ENCODE results near the gene KIN. TPM values are rescaled to one million over a fixed set of nuclear protein-coding genes. Genes with fewer than 3 reads are reported as not detected.
"Not testable (repeated sequence)": the region's sequence is repeated elsewhere in the genome, so short reads cannot be mapped to it uniquely, and the experiment has no call there.

Gene KIN
- total RNA-seq, result 9.4 TPM

DNA sequence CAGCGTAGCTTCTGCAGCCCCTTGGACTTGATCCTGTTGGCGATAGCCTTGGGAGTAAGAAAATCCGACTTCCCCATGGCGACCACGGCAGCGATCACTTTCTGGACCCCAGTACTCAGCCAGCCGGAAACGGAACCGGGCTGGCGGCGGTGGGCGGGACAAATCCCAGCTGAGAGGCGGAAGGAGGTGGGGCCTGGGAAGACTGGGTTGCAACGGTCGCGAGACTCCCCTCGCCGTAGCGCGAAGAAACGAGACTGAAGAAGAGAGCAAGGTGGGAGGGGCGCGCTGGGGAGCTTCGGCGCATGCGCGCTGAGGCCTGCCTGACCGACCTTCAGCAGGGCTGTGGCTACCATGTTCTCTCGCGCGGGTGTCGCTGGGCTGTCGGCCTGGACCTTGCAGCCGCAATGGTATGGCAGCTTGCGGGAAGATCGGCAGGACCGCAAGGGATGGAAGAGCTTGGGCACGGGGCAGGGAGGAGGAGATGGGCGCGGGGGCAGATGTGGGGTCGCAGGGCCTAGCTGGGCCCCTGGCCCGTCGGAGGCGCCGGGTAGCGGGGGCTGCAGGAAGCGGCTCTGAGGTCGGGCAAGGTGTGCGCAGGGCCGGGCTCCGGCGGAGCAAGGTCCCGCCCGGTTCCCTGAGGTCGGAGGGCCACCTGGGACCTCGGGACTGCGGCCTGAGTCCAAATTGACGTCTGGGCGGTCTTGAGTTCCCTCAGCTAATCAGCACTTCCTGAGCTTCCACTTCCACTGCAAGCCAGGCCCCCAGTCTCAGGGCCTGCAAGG, at the start of gene KIN, which contains the start of gene ATP5F1C:
TSS of gene KIN (minus strand) at position 137 of the 782 bp plus-strand sequence. CDS start at position 77, 60 bp downstream.
TSS of gene ATP5F1C (plus strand) at position 321 of the 782 bp plus-strand sequence. CDS start at position 352, 31 bp downstream.
- FAIRE-seq, result no peak
- peak; percentile 94 to 98 for DNase-seq (ENCODE audit: low spot score in 2 of 2)

- DNase-seq (ENCODE audit: low spot score in 2 of 2) (no peak), FAIRE-seq (no peak)
Measured at GRCh38 chr10:7836571-7836970, 48.8 kb upstream of the KIN start.

- no peak for DNase-seq (ENCODE audit: low spot score in 2 of 2)
- FAIRE-seq, result no peak
Measured at GRCh38 chr10:7834262-7834661, 46.5 kb upstream of the KIN start.

DNA sequence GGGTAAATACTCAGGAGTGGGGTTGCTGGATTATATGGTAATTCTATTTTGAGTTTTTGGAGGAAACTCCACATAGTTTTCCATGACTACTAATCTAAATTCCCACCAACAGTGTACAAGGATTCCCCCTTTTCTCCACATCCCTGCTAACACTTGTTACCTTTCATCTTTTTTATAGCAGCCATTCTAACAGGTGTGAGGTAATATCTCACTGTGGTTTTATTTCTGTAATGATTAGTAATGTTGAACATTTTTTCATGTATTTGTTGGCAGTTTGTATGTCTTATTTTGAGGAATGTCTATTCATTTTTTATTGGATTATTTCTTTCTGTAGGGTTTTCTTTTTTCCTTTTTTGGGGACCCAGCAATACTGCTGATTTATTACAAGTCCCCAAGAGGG, 45.4 kb upstream of the KIN start:
- DNase-seq (ENCODE audit: low spot score in 2 of 2) (no peak), FAIRE-seq (no peak)

GRCh38 chr10:7832060-7832459, 44.3 kb upstream of the KIN start:
- no peak for FAIRE-seq
- DNase-seq (ENCODE audit: low spot score in 2 of 2), result no peak

DNA sequence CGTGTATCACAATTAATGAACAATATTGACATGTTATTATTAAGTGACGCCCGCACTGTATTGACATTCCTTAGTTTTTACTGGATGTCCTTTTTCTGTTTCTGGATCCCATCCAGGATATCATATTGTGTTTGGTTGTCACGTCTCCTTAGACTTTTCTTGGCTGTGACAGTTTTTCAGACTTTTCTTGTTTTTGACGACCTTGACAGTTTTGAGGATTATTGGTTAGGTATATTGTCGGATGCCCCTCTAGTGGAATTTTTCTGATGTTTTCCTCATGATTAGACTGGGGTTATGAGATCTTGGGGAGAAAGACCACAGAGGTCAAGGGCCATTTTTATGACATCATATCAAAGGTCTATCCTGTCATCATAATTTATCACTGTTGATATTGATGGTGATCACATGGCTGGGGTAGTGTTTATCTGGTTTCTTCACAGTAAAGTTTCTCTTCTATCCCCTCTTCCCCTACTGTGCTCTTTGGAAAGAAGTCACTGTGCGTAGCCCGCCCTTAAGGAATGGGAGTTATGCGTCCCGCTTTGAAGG, 41.6 kb upstream of the KIN start:
- FAIRE-seq, result no peak
- no peak for DNase-seq (ENCODE audit: low spot score in 2 of 2)

DNA sequence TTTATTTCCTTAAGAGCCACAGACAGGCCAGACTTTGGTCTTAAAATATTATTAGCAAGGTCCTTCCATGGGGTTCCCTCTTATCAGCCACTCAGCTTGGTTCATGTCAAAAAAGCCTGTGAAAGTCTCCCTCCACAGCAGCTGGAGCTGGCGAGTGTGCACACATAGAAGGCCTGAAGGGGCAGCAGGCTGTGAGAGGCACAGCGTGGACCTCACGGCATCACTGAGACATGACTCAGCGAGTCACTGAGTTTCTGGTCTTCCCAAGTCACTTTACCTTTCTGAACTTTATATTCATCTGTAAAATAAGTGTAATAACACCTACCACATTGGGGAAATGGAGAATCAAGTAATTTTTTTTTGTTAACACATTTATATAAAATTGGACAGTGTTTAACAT, 39.2 kb upstream of the KIN start:
- FAIRE-seq, result no peak
- DNase-seq (ENCODE audit: low spot score in 2 of 2), result no peak

GRCh38 chr10:7824251-7824650, 36.5 kb upstream of the KIN start:
- FAIRE-seq (no peak), DNase-seq (ENCODE audit: low spot score in 2 of 2) (no peak)

DNA sequence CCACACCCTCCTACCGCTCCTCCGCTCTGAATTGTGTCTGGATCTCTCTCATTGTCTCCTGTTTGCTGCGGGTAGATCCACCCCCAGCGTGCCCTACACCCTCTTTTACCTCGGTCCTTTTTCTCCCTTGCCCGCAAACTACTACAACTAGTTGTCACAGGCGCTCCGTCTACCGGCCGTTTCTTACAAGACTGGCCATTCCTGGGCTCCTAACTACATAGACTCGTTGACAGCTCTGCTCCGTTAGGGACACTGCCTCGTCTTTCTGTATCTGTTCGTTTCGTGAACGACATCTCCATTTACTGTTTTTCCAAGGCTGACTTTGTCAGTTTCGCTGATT, 31.3 kb upstream of the KIN start:
- FAIRE-seq (no peak), DNase-seq (ENCODE audit: low spot score in 2 of 2) (peak; percentile 28 to 31)

DNA sequence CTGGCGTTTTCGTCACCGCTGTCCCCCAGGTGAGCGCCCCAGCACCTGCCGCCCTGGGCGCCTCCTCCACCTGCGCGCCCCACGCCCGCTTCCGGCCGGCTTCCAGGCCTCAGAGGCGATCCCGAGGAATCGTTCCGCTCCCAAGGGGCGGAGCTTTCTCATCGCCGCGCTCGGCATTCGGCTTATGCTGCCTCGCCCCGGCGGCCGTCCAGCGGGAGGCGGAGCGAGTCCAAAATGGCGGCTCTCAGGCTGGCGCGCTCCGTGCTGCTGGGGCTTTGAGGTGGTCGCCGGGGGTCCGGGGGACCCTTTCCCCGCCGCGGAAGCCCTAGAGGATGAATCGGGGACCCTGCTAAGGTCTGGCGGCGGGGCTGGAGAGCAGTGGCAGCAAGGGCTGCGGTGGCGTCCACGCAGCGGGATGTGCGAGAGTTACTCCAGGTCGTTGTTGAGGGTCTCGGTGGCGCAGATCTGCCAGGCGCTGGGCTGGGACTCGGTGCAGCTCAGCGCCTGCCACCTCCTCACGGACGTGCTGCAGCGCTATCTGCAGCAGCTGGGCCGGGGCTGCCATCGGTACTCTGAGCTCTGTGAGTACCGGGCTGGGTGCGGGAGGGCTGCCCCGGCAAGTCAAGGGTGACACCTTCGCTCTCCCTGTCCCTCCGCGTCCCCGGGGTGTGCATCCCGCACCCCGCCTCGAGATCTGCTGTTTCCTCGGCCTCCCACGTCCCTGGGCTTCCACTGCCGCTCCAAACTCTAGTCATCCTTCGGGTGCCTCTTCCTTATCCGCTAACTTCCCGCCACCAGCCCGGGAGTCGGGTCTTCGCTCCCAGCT, 30.7 kb upstream of the KIN start, which contains the start of gene TAF3:
TSS of gene TAF3 (plus strand) at position 211 of the 826 bp plus-strand sequence. CDS start at position 416, 205 bp downstream.
- DNase-seq (ENCODE audit: low spot score in 2 of 2), result peak; percentile 89 to 94
- no peak for FAIRE-seq

DNA sequence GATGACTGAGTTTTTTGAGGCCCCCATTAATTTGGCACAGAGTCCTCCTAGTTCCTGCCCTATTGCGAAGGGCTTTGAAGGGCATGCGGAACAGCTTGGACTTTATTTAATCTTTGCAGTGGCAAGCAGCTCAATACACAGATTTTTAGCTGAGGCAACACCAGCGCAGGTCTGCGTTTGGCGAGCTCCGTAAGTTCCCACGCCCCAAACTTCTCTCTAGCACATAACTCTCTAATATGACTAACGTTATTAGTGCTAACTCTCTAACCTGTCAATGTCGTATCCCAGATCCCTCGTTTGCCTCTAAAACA, 30.1 kb upstream of the KIN start:
- DNase-seq (ENCODE audit: low spot score in 2 of 2), result peak in 1 of 2 donors; percentile 14
- no peak for FAIRE-seq

- DNase-seq (ENCODE audit: low spot score in 2 of 2) (no peak), FAIRE-seq (no peak)
Measured at GRCh38 chr10:7817576-7817975, 29.8 kb upstream of the KIN start.

DNA sequence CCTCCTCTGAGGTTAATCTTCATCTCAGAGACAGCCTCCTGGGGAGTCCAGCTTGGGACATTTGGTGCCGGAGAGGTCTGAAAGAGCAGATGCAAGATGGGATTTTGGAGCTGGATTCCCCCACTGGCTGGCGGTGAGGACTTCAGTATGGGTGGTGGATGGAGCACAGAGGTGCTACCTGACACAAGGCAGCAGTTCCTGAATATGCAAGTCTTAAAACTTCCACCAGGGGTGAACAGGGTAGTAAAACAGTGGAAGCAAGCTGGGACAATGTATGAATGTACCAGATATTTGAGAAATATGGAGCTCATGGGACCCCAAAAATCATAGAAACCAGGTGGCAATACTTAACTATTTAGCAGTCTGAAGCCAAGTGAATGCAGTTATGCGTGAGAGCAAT, 25.7 kb upstream of the KIN start:
- FAIRE-seq, result no peak
- no peak for DNase-seq (ENCODE audit: low spot score in 2 of 2)

DNA sequence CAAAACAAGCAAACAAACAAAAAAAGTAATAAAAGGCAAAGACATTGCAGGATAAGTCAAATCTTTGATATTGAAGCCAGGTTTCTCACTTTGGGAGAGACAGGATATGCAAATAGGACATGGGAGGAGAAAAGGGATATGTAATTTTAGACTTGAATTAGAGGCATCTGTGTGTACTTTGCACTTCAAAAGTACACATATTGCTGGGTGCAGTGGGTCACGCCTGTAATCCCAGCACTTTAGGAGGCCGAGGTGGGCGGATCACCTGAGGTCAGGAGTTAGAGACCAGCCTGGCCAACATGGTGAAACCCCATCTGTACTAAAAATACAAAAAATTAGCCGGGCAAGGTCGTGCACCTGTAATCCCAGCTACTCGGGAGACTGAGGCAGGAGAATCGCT, 23.9 kb upstream of the KIN start:
- not testable (repeated sequence) for FAIRE-seq; DNase-seq (ENCODE audit: low spot score in 2 of 2)

GRCh38 chr10:7811000-7811399, 23.2 kb upstream of the KIN start:
- DNase-seq (ENCODE audit: low spot score in 2 of 2), result no peak

GRCh38 chr10:7810443-7810842, 22.6 kb upstream of the KIN start:
- DNase-seq (ENCODE audit: low spot score in 2 of 2) (no peak), FAIRE-seq (no peak)

More at GRCh38 chr10:7811000-7811399, 23.2 kb upstream of the KIN start:
- FAIRE-seq, result no peak

GRCh38 chr10:7808686-7809267, 21.0 kb upstream of the KIN start:
- no peak for FAIRE-seq
- no peak for DNase-seq (ENCODE audit: low spot score in 2 of 2)

GRCh38 chr10:7804741-7805140, 16.9 kb upstream of the KIN start:
- no peak for FAIRE-seq

GRCh38 chr10:7804216-7804615, 16.4 kb upstream of the KIN start:
- DNase-seq (ENCODE audit: low spot score in 2 of 2) (no peak), FAIRE-seq (no peak)

More at GRCh38 chr10:7804741-7805140, 16.9 kb upstream of the KIN start:
- DNase-seq (ENCODE audit: low spot score in 2 of 2), result no peak

- no peak for DNase-seq (ENCODE audit: low spot score in 2 of 2)
- FAIRE-seq, result no peak
Measured at GRCh38 chr10:7802606-7803005, 14.8 kb upstream of the KIN start.

GRCh38 chr10:7797582-7797981, 9.8 kb upstream of the KIN start:
- no peak for DNase-seq (ENCODE audit: low spot score in 2 of 2)
- FAIRE-seq, result no peak
